A549 (cell line): Measurements from ENCODE around the gene TMA7B. TPM values are rescaled to one million over a fixed set of nuclear protein-coding genes. Genes with fewer than 3 reads are reported as not detected.

ENCODE experiments used
- ATAC-seq, 2 experiments: fragments of 200-7000 bp in 1 of 2; fragments of >200 bp in 1 of 2; cut with Nextera tagmentation in 1 of 2; cut with Tn5 transposase in 1 of 2; 3 replicates each; pipeline versions ENCODE4 v1.8.0 to v1.9.1; 2018 to 2020; ENCODE audit warnings: mild to moderate bottlenecking in 1 of 2, moderate library complexity in 1 of 2
- CTCF ChIA-PET: fragments of 300-600 bp; sonication (Branson Sonifier 250); formaldehyde crosslinking; extraction: SDS; loops from one replicate; lab custom pipeline; 2021; ENCODE audit warnings: antibody characterized with exemption, inconsistent platforms; lab: Yijun Ruan, JAX
- POLR2A ChIA-PET: fragments of 350-600 bp; formaldehyde crosslinking; extraction: SDS; loops from one replicate; lab custom pipeline; 2021; ENCODE audit warnings: antibody characterized with exemption, inconsistent platforms; lab: Yijun Ruan, JAX
- DNase-seq, 2 experiments: peaks; one replicate each; pipeline versions ENCODE4 v3.0.0 to v3.0.0-alpha.2; 2011 to 2016; ENCODE audit warnings: low read depth in 1 of 2, low spot score in 1 of 2
- FAIRE-seq: peaks from 2 replicates; lab custom pipeline; 2011; peaks lifted over from hg19 to GRCh38; lab: Jason Lieb, UNC
- H3K27ac ChIP-seq, 2 experiments: fragments of >200 bp; sonication (Bioruptor Twin); formaldehyde crosslinking; 3 replicates each; pipeline ENCODE4 v1.5.1; 2016 to 2017
- H3K4me1 ChIP-seq: fragments of >200 bp; sonication (Bioruptor Twin); formaldehyde crosslinking; 3 replicates; pipeline ENCODE4 v1.6.1; 2016
- H3K4me2 ChIP-seq: fragments of >200 bp; sonication (Bioruptor Twin); formaldehyde crosslinking; 3 replicates; pipeline ENCODE4 v1.6.1; 2016
- H3K4me3 ChIP-seq: fragments of >200 bp; sonication (Bioruptor Twin); formaldehyde crosslinking; 3 replicates; pipeline ENCODE4 v1.5.1; 2016
- H3K9me3 ChIP-seq: fragments of >200 bp; sonication (Bioruptor Twin); formaldehyde crosslinking; 3 replicates; pipeline ENCODE4 v1.6.1; 2016
- CBX8 ChIP-seq: fragments of 200-600 bp; sonication (generic); IDR thresholded peaks from 2 replicates; pipeline ENCODE4 v1.6.1; 2016
- CEBPB ChIP-seq, 2 experiments: fragments of >200 bp in 1 of 2; sonication (Bioruptor Twin) in 1 of 2; formaldehyde crosslinking in 1 of 2; IDR thresholded peaks; 2 replicates each; pipeline ENCODE4 v1.6.1; 2012 to 2016
- CHD4 ChIP-seq: fragments of 200-600 bp; sonication (generic); IDR thresholded peaks from 2 replicates; pipeline ENCODE4 v1.6.1; 2016; ENCODE audit warnings: antibody characterized with exemption, mild to moderate bottlenecking, borderline replicate concordance
- ESRRA ChIP-seq: fragments of 150-350 bp; IDR thresholded peaks from 2 replicates; pipeline ENCODE4 v1.6.1; 2014; ENCODE audit warnings: mild to moderate bottlenecking, low read length, borderline replicate concordance
- FOSL2 ChIP-seq, 2 experiments: fragments of 450-650 bp in 1 of 2; fragments of >200 bp in 1 of 2; sonication (Bioruptor Twin) in 1 of 2; formaldehyde crosslinking; IDR thresholded peaks; 2 replicates each; pipeline versions ENCODE4 v1.5.0 to v1.6.1; 2016 to 2020; ENCODE audit warnings: mild to moderate bottlenecking in 1 of 2, moderate library complexity in 1 of 2
- GATA3 ChIP-seq: IDR thresholded peaks from 2 replicates; pipeline ENCODE4 v1.6.1; 2012; ENCODE audit warnings: borderline replicate concordance
- HDAC2 ChIP-seq: fragments of 200-600 bp; sonication (generic); IDR thresholded peaks from 2 replicates; pipeline ENCODE4 v1.6.1; 2016
- HEYL ChIP-seq: fragments of 250-450 bp; sonication (Bioruptor Pico); IDR thresholded peaks from 2 replicates; pipeline ENCODE4 v1.8.0; 2021; ENCODE audit warnings: mild to moderate bottlenecking, moderate library complexity
- HOXA7 ChIP-seq: fragments of 250-450 bp; sonication (Bioruptor Pico); IDR thresholded peaks from 2 replicates; pipeline ENCODE4 v1.5.0; 2020; ENCODE audit warnings: mild to moderate bottlenecking, moderate library complexity
- HOXB5 ChIP-seq: fragments of 250-450 bp; sonication (Bioruptor Pico); IDR thresholded peaks from 2 replicates; pipeline ENCODE4 v1.5.0; 2020; ENCODE audit warnings: mild to moderate bottlenecking, moderate library complexity
- JUN ChIP-seq, 2 experiments: fragments of >200 bp; sonication (Bioruptor Twin); formaldehyde crosslinking; IDR thresholded peaks; 2 replicates in 1 of 2; 3 replicates in 1 of 2; pipeline ENCODE4 v1.6.1; 2016 to 2017
- NFE2L2 ChIP-seq: fragments of 150-350 bp; conservative IDR thresholded peaks from 2 replicates; pipeline ENCODE4 v1.6.1; 2014; ENCODE audit warnings: low read length
- NPAS2 ChIP-seq: fragments of 250-450 bp; sonication (Bioruptor Pico); IDR thresholded peaks from 2 replicates; pipeline ENCODE4 v1.8.0; 2022; ENCODE audit warnings: mild to moderate bottlenecking, moderate library complexity, borderline replicate concordance
- PBX3 ChIP-seq: IDR thresholded peaks from 2 replicates; pipeline ENCODE4 v1.6.1; 2012
- POLR2AphosphoS2 ChIP-seq: conservative IDR thresholded peaks from 2 replicates; pipeline ENCODE4 v1.6.1; 2012; ENCODE audit warnings: low read length, improper control_type of control experiment, inconsistent platforms
- RARB ChIP-seq: fragments of 250-450 bp; sonication (Bioruptor Pico); IDR thresholded peaks from 2 replicates; pipeline ENCODE4 v1.8.0; 2021; ENCODE audit warnings: mild to moderate bottlenecking, moderate library complexity
- RCOR1 ChIP-seq: fragments of 150-350 bp; IDR thresholded peaks from 2 replicates; pipeline ENCODE4 v1.6.1; 2014; ENCODE audit warnings: antibody characterized with exemption, low read length, low read depth
- RNF2 ChIP-seq: fragments of 200-600 bp; sonication (generic); IDR thresholded peaks from 2 replicates; pipeline ENCODE4 v1.6.1; 2016; ENCODE audit warnings: low read depth, mild to moderate bottlenecking, antibody characterized with exemption, moderate library complexity, borderline replicate concordance
- SMC3 ChIP-seq: fragments of >200 bp; sonication (Bioruptor Twin); formaldehyde crosslinking; IDR thresholded peaks from 3 replicates; pipeline ENCODE4 v1.6.1; 2018; ENCODE audit warnings: inconsistent platforms
- TP53 ChIP-seq: fragments of 250-450 bp; sonication (Bioruptor Pico); IDR thresholded peaks from 2 replicates; pipeline ENCODE4 v1.5.0; 2021; ENCODE audit warnings: mild to moderate bottlenecking, moderate library complexity
- ZC3H11A ChIP-seq: fragments of 450-650 bp; IDR thresholded peaks from 2 replicates; pipeline ENCODE4 v1.6.1; 2014; ENCODE audit warnings: antibody characterized with exemption, mild to moderate bottlenecking
- ZSCAN20 ChIP-seq: fragments of 250-450 bp; sonication (Bioruptor Pico); IDR thresholded peaks from 2 replicates; pipeline ENCODE4 v1.8.0; 2022; ENCODE audit warnings: mild to moderate bottlenecking, moderate library complexity
- WGBS: methylation state at CpG from one replicate; pipeline ENCODE4 v1.1.6; 2017; ENCODE audit errors: missing lambda C conversion rate; 5-methylcytosine and 5-hydroxymethylcytosine counted together
- polyA plus RNA-seq, 4 experiments: library from polyadenylated mRNA; depleted of rRNA in 3 of 4; stranded (reverse); fragments of >200 nt; fragmentation: RNase III in 1 of 4; extraction: RNeasy Plus Mini Kit Qiagen cat#74134 plus additional on column Dnase treatment in 1 of 4; gene quantifications; 2 replicates in 3 of 4; 3 replicates in 1 of 4; pipeline ENCODE4 v1.2.3, GENCODE V29; 2011 to 2017
- TF ChIP-seq, protein P1 (sequence below): fragments of >200 bp; sonication (Bioruptor Twin); formaldehyde crosslinking; IDR thresholded peaks from 3 replicates; pipeline ENCODE4 v1.6.1; 2016
- TF ChIP-seq, protein P2 (sequence below): fragments of 450-650 bp; IDR thresholded peaks from 2 replicates; pipeline ENCODE4 v1.6.1; 2014; ENCODE audit warnings: antibody characterized with exemption
- TF ChIP-seq, protein P3 (sequence below): IDR thresholded peaks from 2 replicates; pipeline ENCODE4 v1.6.1; 2012
- TF ChIP-seq, protein P4 (sequence below): fragments of >200 bp; sonication (Bioruptor Twin); formaldehyde crosslinking; IDR thresholded peaks from 3 replicates; pipeline ENCODE4 v1.5.1; 2016

The TMA7B gene
- polyA plus RNA-seq, 2 of the 4 experiments (the other 2 are of a cell fraction), result not detected

DNA sequence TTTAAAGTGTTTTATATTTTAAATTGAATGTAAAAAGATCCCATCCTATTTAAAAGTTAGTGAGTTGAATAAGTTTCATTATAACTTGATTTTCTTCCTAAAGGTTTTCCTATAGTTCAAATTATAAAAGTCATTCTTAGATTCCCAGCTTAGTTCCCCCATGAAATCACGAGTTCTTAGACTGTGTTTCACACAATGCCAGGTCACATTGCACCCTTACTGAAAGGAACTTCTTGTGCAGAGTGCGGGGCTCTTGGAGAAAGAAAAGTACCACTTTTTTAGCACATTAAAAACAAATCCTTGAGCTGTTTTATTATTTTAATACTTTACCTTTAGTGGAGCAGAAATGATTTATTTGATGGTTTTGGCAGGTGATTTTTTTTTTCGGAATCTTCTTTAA lies 43.7 kb upstream of the TMA7B start:
- no peak for DNase-seq
- no peak for FAIRE-seq
- Histone ChIP-seq H3K4me2 (no peak overlapping the region), H3K27ac (no peak overlapping the region), H3K4me3 (no peak overlapping the region), H3K9me3 (no peaks in the 10 kb centered on the region), H3K4me1 (no peaks in the 10 kb centered on the region)
- TF ChIP-seq CEBPB (IDR thresholded peaks at IDR 0.05) (no peak), RCOR1 (no peak), SMC3 (no peak), CHD4 (no peak), ZSCAN20 (CRISPR knock-in tag) (no peak), HEYL (no peak), HOXB5 (no peak), TP53 (CRISPR knock-in tag) (no peak), CBX8 (no peak), HOXA7 (CRISPR knock-in tag) (no peak), RNF2 (no peak), JUN (IDR thresholded peaks at IDR 0.05) (no peak), ZC3H11A (no peak), PBX3 (no peak), POLR2AphosphoS2 (no peak), GATA3 (no peak), NPAS2 (CRISPR knock-in tag) (no peak), HDAC2 (no peak)
- TF ChIP-seq, protein P1, sequence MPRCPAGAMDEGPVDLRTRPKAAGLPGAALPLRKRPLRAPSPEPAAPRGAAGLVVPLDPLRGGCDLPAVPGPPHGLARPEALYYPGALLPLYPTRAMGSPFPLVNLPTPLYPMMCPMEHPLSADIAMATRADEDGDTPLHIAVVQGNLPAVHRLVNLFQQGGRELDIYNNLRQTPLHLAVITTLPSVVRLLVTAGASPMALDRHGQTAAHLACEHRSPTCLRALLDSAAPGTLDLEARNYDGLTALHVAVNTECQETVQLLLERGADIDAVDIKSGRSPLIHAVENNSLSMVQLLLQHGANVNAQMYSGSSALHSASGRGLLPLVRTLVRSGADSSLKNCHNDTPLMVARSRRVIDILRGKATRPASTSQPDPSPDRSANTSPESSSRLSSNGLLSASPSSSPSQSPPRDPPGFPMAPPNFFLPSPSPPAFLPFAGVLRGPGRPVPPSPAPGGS, result no peak
- TF ChIP-seq, protein P2, sequence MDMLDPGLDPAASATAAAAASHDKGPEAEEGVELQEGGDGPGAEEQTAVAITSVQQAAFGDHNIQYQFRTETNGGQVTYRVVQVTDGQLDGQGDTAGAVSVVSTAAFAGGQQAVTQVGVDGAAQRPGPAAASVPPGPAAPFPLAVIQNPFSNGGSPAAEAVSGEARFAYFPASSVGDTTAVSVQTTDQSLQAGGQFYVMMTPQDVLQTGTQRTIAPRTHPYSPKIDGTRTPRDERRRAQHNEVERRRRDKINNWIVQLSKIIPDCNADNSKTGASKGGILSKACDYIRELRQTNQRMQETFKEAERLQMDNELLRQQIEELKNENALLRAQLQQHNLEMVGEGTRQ, result no peak
- no peak for ATAC-seq
- ChIA-PET CTCF (interaction anchor here (1.0 kb wide), 1 partner anchor 108 kb away, joined by 3 read pairs; no protein-coding TSS in a partner anchor), POLR2A (interaction anchor here (0.6 kb wide), 1 partner anchor 261 kb away, joined by 3 read pairs; the partner anchor contains the start of gene TNRC6B)
- WGBS, result 24% methylated on average over 3 of the region's 3 CpGs

DNA sequence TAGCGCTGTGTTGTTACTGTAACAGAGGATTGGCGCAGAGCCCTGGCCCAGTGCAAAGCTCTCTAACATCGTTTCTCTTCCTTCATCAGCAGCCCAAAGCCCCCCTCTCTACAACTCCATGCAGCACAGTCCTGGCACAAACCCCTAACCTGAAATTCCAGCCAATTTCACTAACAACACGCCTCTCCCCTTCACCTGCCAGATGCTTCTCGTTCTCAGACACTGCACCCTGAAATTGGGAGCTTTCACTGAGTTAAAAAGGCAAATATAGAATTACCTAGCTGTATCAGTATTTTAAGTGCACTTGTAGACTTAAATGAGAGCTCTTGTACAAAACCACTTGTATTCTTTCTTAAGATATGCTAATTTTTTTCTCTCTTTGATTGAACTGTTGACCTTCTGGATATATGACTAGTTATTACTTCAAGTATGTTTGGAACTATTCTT lies 43.0 kb upstream of the TMA7B start:
- DNase-seq, result no peak
- FAIRE-seq, result no peak
- TF ChIP-seq HDAC2 (no peak), RNF2 (no peak), CBX8 (no peak), CHD4 (no peak), FOSL2 (IDR thresholded peaks at IDR 0.05) (no peak), FOSL2 (CRISPR knock-in tag; IDR thresholded peaks at IDR 0.05) (no peak), HOXA7 (CRISPR knock-in tag) (no peak), TP53 (CRISPR knock-in tag) (no peak), ESRRA (no peak), PBX3 (no peak), NFE2L2 (no peak), RARB (CRISPR knock-in tag) (no peak)
- TF ChIP-seq, protein P3, sequence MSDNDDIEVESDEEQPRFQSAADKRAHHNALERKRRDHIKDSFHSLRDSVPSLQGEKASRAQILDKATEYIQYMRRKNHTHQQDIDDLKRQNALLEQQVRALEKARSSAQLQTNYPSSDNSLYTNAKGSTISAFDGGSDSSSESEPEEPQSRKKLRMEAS, result no peak
- TF ChIP-seq, protein P4, sequence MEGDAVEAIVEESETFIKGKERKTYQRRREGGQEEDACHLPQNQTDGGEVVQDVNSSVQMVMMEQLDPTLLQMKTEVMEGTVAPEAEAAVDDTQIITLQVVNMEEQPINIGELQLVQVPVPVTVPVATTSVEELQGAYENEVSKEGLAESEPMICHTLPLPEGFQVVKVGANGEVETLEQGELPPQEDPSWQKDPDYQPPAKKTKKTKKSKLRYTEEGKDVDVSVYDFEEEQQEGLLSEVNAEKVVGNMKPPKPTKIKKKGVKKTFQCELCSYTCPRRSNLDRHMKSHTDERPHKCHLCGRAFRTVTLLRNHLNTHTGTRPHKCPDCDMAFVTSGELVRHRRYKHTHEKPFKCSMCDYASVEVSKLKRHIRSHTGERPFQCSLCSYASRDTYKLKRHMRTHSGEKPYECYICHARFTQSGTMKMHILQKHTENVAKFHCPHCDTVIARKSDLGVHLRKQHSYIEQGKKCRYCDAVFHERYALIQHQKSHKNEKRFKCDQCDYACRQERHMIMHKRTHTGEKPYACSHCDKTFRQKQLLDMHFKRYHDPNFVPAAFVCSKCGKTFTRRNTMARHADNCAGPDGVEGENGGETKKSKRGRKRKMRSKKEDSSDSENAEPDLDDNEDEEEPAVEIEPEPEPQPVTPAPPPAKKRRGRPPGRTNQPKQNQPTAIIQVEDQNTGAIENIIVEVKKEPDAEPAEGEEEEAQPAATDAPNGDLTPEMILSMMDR, result no peak
- 27% methylated on average over 5 of the region's 5 CpGs for WGBS
- CTCF ChIA-PET, result interaction anchor here (0.6 kb wide), 1 partner anchor 27 kb away, joined by 6 read pairs; no protein-coding TSS in a partner anchor
- Histone ChIP-seq H3K4me2 (no peak overlapping the region), H3K27ac (no peak overlapping the region), H3K4me3 (no peak overlapping the region), H3K9me3 (no peaks in the 10 kb centered on the region), H3K4me1 (no peaks in the 10 kb centered on the region)
- POLR2A ChIA-PET, result no interaction called here
- no peak for ATAC-seq
